Loucy (cell line): ENCODE data around the gene ANGPTL2.

Experiments
- H2AFZ ChIP-seq: fragments of 200-600 bp; sonication (generic); 2 replicates; pipeline ENCODE4 v1.6.0; 2016; ENCODE audit warnings: antibody characterized with exemption, mild to moderate bottlenecking, low read length, moderate library complexity
- H3F3A ChIP-seq: fragments of 200-600 bp; 2 replicates; pipeline ENCODE4 v1.6.0; 2016; ENCODE audit warnings: antibody characterized with exemption, low read depth, mild to moderate bottlenecking
- H3K27me3 ChIP-seq: fragments of 200-600 bp; sonication (generic); 2 replicates; pipeline ENCODE4 v1.6.1; 2014; ENCODE audit warnings: low read length, mild to moderate bottlenecking; ENCODE audit not compliant: insufficient read depth, poor library complexity, severe bottlenecking
- H3K36me3 ChIP-seq: fragments of 200-600 bp; sonication (generic); 2 replicates; pipeline ENCODE4 v1.6.1; 2016; ENCODE audit warnings: low read length; ENCODE audit not compliant: insufficient read depth
- H3K4me1 ChIP-seq: fragments of 200-600 bp; sonication (generic); 2 replicates; pipeline ENCODE4 v1.5.1; 2014; ENCODE audit warnings: low read length, mild to moderate bottlenecking; ENCODE audit not compliant: insufficient read depth, poor library complexity, severe bottlenecking
- H3K4me2 ChIP-seq: fragments of 200-600 bp; sonication (generic); 2 replicates; pipeline ENCODE4 v1.6.0; 2014; ENCODE audit warnings: antibody characterized with exemption, low read length, low read depth, mild to moderate bottlenecking; ENCODE audit not compliant: poor library complexity, severe bottlenecking
- H3K4me3 ChIP-seq: fragments of 200-600 bp; sonication (generic); 2 replicates; pipeline ENCODE4 v1.5.1; 2014; ENCODE audit warnings: low read length, mild to moderate bottlenecking, mixed read lengths; ENCODE audit not compliant: poor library complexity, severe bottlenecking
- H3K79me2 ChIP-seq: fragments of 200-600 bp; sonication (generic); 2 replicates; pipeline ENCODE4 v1.6.1; 2014; ENCODE audit warnings: low read length; ENCODE audit not compliant: insufficient read depth
- H3K9ac ChIP-seq: fragments of 200-600 bp; sonication (generic); 2 replicates; pipeline ENCODE4 v1.6.0; 2014; ENCODE audit warnings: mild to moderate bottlenecking, low read depth, low read length, moderate library complexity; ENCODE audit not compliant: poor library complexity, severe bottlenecking
- H3K9me2 ChIP-seq: fragments of 200-600 bp; sonication (generic); replicated peaks from 2 replicates; pipeline ENCODE4 v1.6.1; 2016; ENCODE audit warnings: low read depth, low read length, mixed read lengths
- H3K9me3 ChIP-seq: fragments of 200-600 bp; sonication (generic); 2 replicates; pipeline ENCODE4 v1.6.1; 2014; ENCODE audit warnings: mild to moderate bottlenecking, antibody characterized with exemption, low read length, low read depth; ENCODE audit not compliant: insufficient read depth
- H4K20me1 ChIP-seq: fragments of 200-600 bp; sonication (generic); 2 replicates; pipeline ENCODE4 v1.6.0; 2014; ENCODE audit warnings: antibody characterized with exemption, low read length, mild to moderate bottlenecking; ENCODE audit not compliant: insufficient read depth, poor library complexity, severe bottlenecking
- CTCF ChIP-seq: fragments of 200-600 bp; sonication (generic); conservative IDR thresholded peaks from 2 replicates; pipeline ENCODE4 v1.5.1; 2014; ENCODE audit warnings: mild to moderate bottlenecking, antibody characterized with exemption, low read length
- EZH2phosphoT487 ChIP-seq: fragments of 200-600 bp; IDR thresholded peaks from 2 replicates; pipeline ENCODE4 v1.6.1; 2018; ENCODE audit warnings: antibody characterized with exemption, mild to moderate bottlenecking, moderate library complexity, borderline replicate concordance

ANGPTL2 gene

GRCh38 chr9:127158786-127159324, 36.4 kb upstream of the ANGPTL2 start:
- H4K20me1 ChIP-seq: no peaks in the 10 kb centered on the region
- peaks cover 22% of the 10 kb centered on the region for H3K4me1 ChIP-seq
- no peak for TF ChIP-seq EZH2phosphoT487
- no peak for TF ChIP-seq CTCF
- no peaks in the 10 kb centered on the region for H3K9me2 ChIP-seq
- H2AFZ ChIP-seq: no peak overlapping the region
- H3K4me3 ChIP-seq: no peak overlapping the region
- no peaks in the 10 kb centered on the region for H3K27me3 ChIP-seq
- H3K79me2 ChIP-seq: no peaks in the 10 kb centered on the region
- no peak overlapping the region for H3K4me2 ChIP-seq
- peaks cover 9% of the 10 kb centered on the region for H3F3A ChIP-seq
- no peaks in the 10 kb centered on the region for H3K9me3 ChIP-seq
- H3K9ac ChIP-seq: no peak overlapping the region
- H3K36me3 ChIP-seq: no peaks in the 10 kb centered on the region

GRCh38 chr9:127155314-127155960, 33.0 kb upstream of the ANGPTL2 start:
- no peak overlapping the region for H3K9ac ChIP-seq
- no peak for TF ChIP-seq EZH2phosphoT487
- no peak for TF ChIP-seq CTCF

GRCh38 chr9:127154390-127155191, 32.2 kb upstream of the ANGPTL2 start:
- Histone ChIP-seq H3K4me2 (no peak overlapping the region), H3K9me2 (no peaks in the 10 kb centered on the region), H3K4me3 (no peak overlapping the region), H3K36me3 (no peaks in the 10 kb centered on the region), H3K9me3 (no peaks in the 10 kb centered on the region), H3K27me3 (no peaks in the 10 kb centered on the region), H4K20me1 (no peaks in the 10 kb centered on the region), H3K79me2 (no peaks in the 10 kb centered on the region), H3K4me1 (no peaks in the 10 kb centered on the region), H3K9ac (no peak overlapping the region), H2AFZ (no peak overlapping the region), H3F3A (no peaks in the 10 kb centered on the region)
- TF ChIP-seq EZH2phosphoT487: no peak
- no peak for TF ChIP-seq CTCF

More at GRCh38 chr9:127155314-127155960, 33.0 kb upstream of the ANGPTL2 start:
- H4K20me1 ChIP-seq: no peaks in the 10 kb centered on the region
- no peaks in the 10 kb centered on the region for H3K27me3 ChIP-seq
- H2AFZ ChIP-seq: no peak overlapping the region
- H3K9me2 ChIP-seq: no peaks in the 10 kb centered on the region
- H3F3A ChIP-seq: no peaks in the 10 kb centered on the region
- H3K4me3 ChIP-seq: no peak overlapping the region
- no peaks in the 10 kb centered on the region for H3K4me1 ChIP-seq
- H3K4me2 ChIP-seq: no peak overlapping the region
- H3K36me3 ChIP-seq: no peaks in the 10 kb centered on the region
- no peaks in the 10 kb centered on the region for H3K9me3 ChIP-seq
- H3K79me2 ChIP-seq: no peaks in the 10 kb centered on the region
